Inflammatory macrophage treated with lipopolysaccharide for 4 hours (primary cell): ENCODE data around the gene ZNF697.
A peak's percentile ranks its signal among the peaks of the same experiment; 100 is the strongest.

Source experiments
- DNase-seq: peaks from one replicate; pipeline ENCODE4 v3.0.0-alpha.2; 2020

Gene ZNF697

GRCh38 chr1:119600561-119600960, 47.5 kb downstream of the ZNF697 start:
- DNase-seq = no peak

GRCh38 chr1:119595606-119596005, 52.5 kb downstream of the ZNF697 start:
- no peak for DNase-seq

- no peak for DNase-seq
Observed at GRCh38 chr1:119595168-119595567, 52.9 kb downstream of the ZNF697 start.

- no peak for DNase-seq
Observed at GRCh38 chr1:119594376-119594775, 53.7 kb downstream of the ZNF697 start.

GRCh38 chr1:119593805-119594204, 54.3 kb downstream of the ZNF697 start:
- peak; percentile 78 for DNase-seq

GRCh38 chr1:119590393-119590792, 57.7 kb downstream of the ZNF697 start:
- DNase-seq = peak; percentile 66

GRCh38 chr1:119588621-119589020, 59.4 kb downstream of the ZNF697 start:
- no peak for DNase-seq

GRCh38 chr1:119587341-119587740, 60.7 kb downstream of the ZNF697 start:
- no peak for DNase-seq

GRCh38 chr1:119585801-119586200, 62.3 kb downstream of the ZNF697 start:
- peak; percentile 76 for DNase-seq

GRCh38 chr1:119582801-119583200, 65.3 kb downstream of the ZNF697 start:
- DNase-seq = peak; percentile 75

- DNase-seq = peak; percentile 25
Observed at GRCh38 chr1:119581076-119581475, 67.0 kb downstream of the ZNF697 start.

GRCh38 chr1:119573886-119574285, 74.2 kb downstream of the ZNF697 start:
- no peak for DNase-seq

- peak; percentile 28 for DNase-seq
Observed at GRCh38 chr1:119569930-119570622, 78.0 kb downstream of the ZNF697 start.
